Gastrocnemius medialis (tissue), 4 donors: ENCODE measurements around the gene APBA2.

Experiments
- POLR2A ChIP-seq, 2 donors: fragments of 450-650 bp; IDR thresholded peaks; one replicate each; pipeline ENCODE4 v1.6.1; 2017; ENCODE audit warnings: antibody characterized with exemption in 2 of 2, mild to moderate bottlenecking in 2 of 2, moderate library complexity in 2 of 2
- TF ChIP-seq, protein P1 (sequence below), 5 experiments: fragments of 450-650 bp in 3 of 5; fragments of 200-600 bp in 2 of 5; sonication (generic) in 2 of 5; IDR thresholded peaks in 4 of 5; conservative IDR thresholded peaks in 1 of 5; 1 replicate in 4 of 5; 2 replicates in 1 of 5; pipeline ENCODE4 v1.5.1; 2016 to 2019; ENCODE audit warnings: antibody characterized with exemption in 5 of 5, mild to moderate bottlenecking in 3 of 5, moderate library complexity in 3 of 5

DNA sequence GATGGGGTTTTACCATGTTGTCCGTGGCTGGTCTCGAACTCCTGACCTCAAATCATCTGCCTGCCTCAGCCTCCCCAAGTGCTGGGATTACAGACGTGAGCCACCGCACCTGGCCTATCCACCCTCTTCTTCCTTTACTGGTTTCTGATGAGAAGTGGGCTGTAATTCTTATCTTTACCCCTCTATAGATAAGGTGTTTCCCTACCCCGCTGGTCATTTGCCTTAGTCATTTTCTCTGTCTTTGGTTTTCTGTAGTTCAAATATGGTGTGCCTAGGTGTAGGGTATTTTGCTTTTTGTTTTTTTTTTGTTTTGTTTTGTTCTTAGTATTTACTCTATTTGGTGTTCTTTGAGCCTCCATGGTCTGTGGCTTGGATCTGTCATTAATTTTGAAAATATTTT lies 41.3 kb downstream of the APBA2 start:
- TF ChIP-seq, protein P1, sequence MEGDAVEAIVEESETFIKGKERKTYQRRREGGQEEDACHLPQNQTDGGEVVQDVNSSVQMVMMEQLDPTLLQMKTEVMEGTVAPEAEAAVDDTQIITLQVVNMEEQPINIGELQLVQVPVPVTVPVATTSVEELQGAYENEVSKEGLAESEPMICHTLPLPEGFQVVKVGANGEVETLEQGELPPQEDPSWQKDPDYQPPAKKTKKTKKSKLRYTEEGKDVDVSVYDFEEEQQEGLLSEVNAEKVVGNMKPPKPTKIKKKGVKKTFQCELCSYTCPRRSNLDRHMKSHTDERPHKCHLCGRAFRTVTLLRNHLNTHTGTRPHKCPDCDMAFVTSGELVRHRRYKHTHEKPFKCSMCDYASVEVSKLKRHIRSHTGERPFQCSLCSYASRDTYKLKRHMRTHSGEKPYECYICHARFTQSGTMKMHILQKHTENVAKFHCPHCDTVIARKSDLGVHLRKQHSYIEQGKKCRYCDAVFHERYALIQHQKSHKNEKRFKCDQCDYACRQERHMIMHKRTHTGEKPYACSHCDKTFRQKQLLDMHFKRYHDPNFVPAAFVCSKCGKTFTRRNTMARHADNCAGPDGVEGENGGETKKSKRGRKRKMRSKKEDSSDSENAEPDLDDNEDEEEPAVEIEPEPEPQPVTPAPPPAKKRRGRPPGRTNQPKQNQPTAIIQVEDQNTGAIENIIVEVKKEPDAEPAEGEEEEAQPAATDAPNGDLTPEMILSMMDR (IDR thresholded peaks at IDR 0.05 in 4 of 5, conservative IDR thresholded peaks at IDR 0.05 in 1 of 5) = no peak
- TF ChIP-seq POLR2A (IDR thresholded peaks at IDR 0.05) = no peak
